ENCODE measurements around the gene EPB41L1.

Gene EPB41L1

DNA sequence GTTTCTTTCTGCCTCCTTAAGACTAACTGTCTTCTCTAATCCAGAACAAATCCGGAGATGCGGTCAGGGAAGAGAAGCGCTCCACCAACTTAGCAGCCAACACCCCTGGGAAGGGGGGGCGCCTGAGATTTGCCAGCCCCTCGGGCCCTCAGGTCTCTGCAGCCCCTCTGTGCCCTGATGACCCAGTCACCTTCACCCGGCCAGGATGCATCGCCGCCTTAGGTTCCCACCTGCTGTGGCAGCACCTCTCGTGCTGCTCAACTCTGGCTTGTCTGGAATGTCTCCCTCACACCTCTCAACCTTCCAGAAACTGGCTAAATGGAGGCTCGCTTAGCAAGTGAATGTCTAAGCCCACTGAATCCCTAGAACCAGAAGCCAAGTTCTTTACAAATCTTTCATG, 53.7 kb downstream of the EPB41L1 start:
- intact Hi-C loops (cut with DNase I; ENCODE audit: low total_unique reads) = no loop called here

DNA sequence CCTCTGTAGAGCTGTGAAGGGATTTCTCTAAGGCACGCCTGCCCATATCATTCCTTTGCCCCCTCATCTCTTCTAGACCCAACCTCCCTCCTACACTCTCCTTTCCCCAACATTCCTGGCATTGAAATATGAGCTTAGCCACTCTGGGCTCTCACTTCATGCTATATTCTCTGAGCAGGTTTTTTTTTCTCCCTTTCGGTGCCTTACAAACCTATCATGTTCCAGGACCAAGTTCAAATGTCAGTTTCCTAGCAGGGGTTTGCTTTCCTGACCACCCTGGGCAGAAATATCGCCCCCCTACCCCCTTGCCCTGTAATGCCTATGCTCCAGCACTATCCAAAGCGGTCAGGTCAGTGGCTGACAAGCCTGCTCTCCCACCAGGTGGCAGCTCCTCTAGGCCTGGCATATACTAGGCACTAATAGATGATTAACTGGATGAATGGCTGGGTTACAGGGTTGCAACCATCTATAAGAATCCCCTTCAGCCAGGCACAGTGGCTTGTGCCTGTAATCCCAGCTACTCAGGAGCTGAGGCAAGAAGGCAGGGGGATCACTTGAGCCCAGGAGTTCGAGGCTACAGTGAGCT, 56.0 kb downstream of the EPB41L1 start:
- H3K27ac ChIP-seq = no peak overlapping the region
- intact Hi-C loops (cut with DNase I; ENCODE audit: low total_unique reads) = no loop called here
- H3K4me3 ChIP-seq = no peak overlapping the region
- no peaks in the 10 kb centered on the region for H3K4me1 ChIP-seq
- peaks cover 11 to 96% (median 64%) of the 10 kb centered on the region in 3 donors for H3K36me3 ChIP-seq
- H3K9me3 ChIP-seq = no peaks in the 10 kb centered on the region
- DNase-seq = no peak
- TF ChIP-seq, protein P1, sequence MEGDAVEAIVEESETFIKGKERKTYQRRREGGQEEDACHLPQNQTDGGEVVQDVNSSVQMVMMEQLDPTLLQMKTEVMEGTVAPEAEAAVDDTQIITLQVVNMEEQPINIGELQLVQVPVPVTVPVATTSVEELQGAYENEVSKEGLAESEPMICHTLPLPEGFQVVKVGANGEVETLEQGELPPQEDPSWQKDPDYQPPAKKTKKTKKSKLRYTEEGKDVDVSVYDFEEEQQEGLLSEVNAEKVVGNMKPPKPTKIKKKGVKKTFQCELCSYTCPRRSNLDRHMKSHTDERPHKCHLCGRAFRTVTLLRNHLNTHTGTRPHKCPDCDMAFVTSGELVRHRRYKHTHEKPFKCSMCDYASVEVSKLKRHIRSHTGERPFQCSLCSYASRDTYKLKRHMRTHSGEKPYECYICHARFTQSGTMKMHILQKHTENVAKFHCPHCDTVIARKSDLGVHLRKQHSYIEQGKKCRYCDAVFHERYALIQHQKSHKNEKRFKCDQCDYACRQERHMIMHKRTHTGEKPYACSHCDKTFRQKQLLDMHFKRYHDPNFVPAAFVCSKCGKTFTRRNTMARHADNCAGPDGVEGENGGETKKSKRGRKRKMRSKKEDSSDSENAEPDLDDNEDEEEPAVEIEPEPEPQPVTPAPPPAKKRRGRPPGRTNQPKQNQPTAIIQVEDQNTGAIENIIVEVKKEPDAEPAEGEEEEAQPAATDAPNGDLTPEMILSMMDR (IDR thresholded peaks at IDR 0.05) = no peak
- no peaks in the 10 kb centered on the region for H3K27me3 ChIP-seq

More for the DNA sequence above, 53.7 kb downstream of the EPB41L1 start:
- Histone ChIP-seq H3K27me3 (no peaks in the 10 kb centered on the region), H3K4me1 (no peaks in the 10 kb centered on the region), H3K36me3 (peaks cover 11 to 96% (median 56%) of the 10 kb centered on the region in 3 donors), H3K4me3 (no peak overlapping the region), H3K9me3 (no peaks in the 10 kb centered on the region), H3K27ac (no peak overlapping the region)
- no peak for DNase-seq
- TF ChIP-seq, protein P1 (IDR thresholded peaks at IDR 0.05) = no peak

DNA sequence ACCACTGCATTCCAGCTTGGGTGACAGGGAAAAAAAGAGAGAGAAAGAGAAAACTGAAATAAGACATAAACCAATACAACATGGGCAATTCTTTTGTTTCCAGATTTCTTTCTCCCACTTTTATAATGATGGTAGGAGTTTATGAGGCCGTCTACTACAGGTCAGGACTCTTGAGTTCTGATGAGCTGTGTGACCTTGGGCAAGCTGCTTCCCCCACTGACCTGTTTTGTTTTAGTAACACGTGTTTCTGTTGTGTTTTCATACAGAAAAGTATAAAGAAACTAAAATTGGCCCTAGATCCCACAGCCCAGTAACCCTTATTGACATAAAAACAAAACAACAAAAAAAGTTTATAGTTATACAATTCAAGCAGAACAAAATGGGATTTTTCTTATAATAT, 58.8 kb downstream of the EPB41L1 start:
- TF ChIP-seq, protein P1 (IDR thresholded peaks at IDR 0.05) = no peak
- Histone ChIP-seq H3K4me1 (no peaks in the 10 kb centered on the region), H3K36me3 (peaks cover 0 to 91% (median 38%) of the 10 kb centered on the region in 3 donors), H3K9me3 (no peaks in the 10 kb centered on the region), H3K4me3 (no peak overlapping the region), H3K27ac (no peak overlapping the region), H3K27me3 (no peaks in the 10 kb centered on the region)
- DNase-seq = no peak
- intact Hi-C loops (cut with DNase I; ENCODE audit: low total_unique reads) = no loop called here

DNA sequence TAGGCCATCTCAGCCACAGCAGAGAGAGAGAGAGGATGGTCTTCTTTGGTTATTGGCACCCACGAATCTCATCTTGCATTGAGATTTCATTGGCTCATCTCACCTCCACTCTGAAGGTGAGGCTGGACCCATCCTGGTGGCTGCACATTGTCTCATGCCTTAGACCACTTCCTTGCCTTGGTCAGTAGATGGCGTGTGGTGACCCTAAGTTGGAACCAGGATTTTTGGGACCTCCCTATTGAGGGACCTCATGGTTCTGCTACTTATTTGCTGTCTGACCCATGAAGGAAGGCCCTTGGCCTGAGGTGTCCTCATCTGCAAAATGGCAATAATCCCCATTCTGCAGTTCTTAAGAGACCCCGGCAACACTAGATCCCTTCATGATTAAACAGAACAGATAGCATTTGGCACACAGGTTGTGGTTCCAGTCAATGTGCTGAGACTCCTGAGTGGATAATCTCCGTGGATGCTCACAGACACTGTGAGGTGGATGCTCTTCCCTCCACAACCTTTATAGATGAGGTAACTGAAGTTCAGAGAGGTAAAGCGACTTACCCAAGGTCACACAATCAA, 60.2 kb downstream of the EPB41L1 start:
- DNase-seq = no peak
- H3K36me3 ChIP-seq = peaks cover 0 to 91% (median 36%) of the 10 kb centered on the region in 3 donors
- intact Hi-C loops (cut with DNase I; ENCODE audit: low total_unique reads) = no loop called here

DNA sequence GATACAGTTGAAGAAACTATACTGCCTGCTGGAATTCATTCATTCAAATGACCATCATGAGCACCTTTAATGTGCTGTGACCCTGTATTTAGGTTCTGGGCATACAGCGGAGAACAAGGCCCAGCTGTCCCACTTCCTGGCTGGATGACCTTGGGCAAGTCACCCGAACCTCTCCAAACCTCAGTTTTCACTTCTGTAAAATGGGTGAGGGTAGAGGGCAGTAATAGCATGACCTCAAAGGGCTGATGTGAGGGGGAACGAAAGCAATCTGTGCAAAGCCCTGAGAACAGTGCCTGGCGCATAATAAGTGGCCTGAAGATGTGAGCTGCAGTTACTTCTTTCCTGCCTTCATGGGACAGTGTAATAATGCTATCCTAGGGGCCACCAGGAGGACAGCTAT, 61.2 kb downstream of the EPB41L1 start:
- TF ChIP-seq, protein P1 (IDR thresholded peaks at IDR 0.05) = no peak
- no peaks in the 10 kb centered on the region for H3K27me3 ChIP-seq
- H3K27ac ChIP-seq = no peak overlapping the region
- peaks cover 0 to 94% (median 34%) of the 10 kb centered on the region in 3 donors for H3K36me3 ChIP-seq
- no peak for DNase-seq
- no peaks in the 10 kb centered on the region for H3K9me3 ChIP-seq
- intact Hi-C loops (cut with DNase I; ENCODE audit: low total_unique reads) = no loop called here
- no peaks in the 10 kb centered on the region for H3K4me1 ChIP-seq
- H3K4me3 ChIP-seq = no peak overlapping the region

More for the DNA sequence above, 60.2 kb downstream of the EPB41L1 start:
- no peaks in the 10 kb centered on the region for H3K4me1 ChIP-seq
- H3K4me3 ChIP-seq = no peak overlapping the region
- no peaks in the 10 kb centered on the region for H3K9me3 ChIP-seq
- no peak overlapping the region for H3K27ac ChIP-seq
- TF ChIP-seq, protein P1 (IDR thresholded peaks at IDR 0.05) = no peak
- no peaks in the 10 kb centered on the region for H3K27me3 ChIP-seq
